H1 (cell line): ENCODE data around the gene MACROD2. TPM values are rescaled to one million over a fixed set of nuclear protein-coding genes. Genes with fewer than 3 reads are reported as not detected.

Experiments
- CTCF ChIA-PET: fragments of 300-600 bp; sonication (Branson Sonifier 250); formaldehyde crosslinking; loops from one replicate; lab custom pipeline; 2021; ENCODE audit not compliant: partially characterized antibody; lab: Charles Lee
- POLR2A ChIA-PET: fragments of 300-600 bp; sonication (Branson Sonifier 250); formaldehyde crosslinking; loops from one replicate; lab custom pipeline; 2021; ENCODE audit warnings: inconsistent platforms; ENCODE audit not compliant: partially characterized antibody; lab: Charles Lee
- DNase-seq, 2 experiments: peaks; one replicate each; pipeline versions ENCODE4 v3.0.0 to v3.0.0-alpha.2; 2010 to 2022; ENCODE audit warnings: low spot score in 2 of 2, low read depth in 1 of 2, mixed read lengths in 1 of 2
- FAIRE-seq: peaks from 2 replicates; lab custom pipeline; 2011; peaks lifted over from hg19 to GRCh38; lab: Jason Lieb, UNC
- H2AFZ ChIP-seq: 2 replicates; pipeline ENCODE4 v1.8.1; 2012; ENCODE audit warnings: low read length, inconsistent platforms
- H2AK5ac ChIP-seq: 2 replicates; pipeline ENCODE4 v1.6.1; 2013; ENCODE audit warnings: low read depth, low read length
- H2BK120ac ChIP-seq: replicated peaks from 2 replicates; pipeline ENCODE3; 2013; ENCODE audit warnings: low read depth, low read length, inconsistent platforms
- H2BK12ac ChIP-seq: 2 replicates; pipeline ENCODE4 v1.6.1; 2013; ENCODE audit warnings: low read depth, low read length
- H2BK15ac ChIP-seq: 2 replicates; pipeline ENCODE4 v1.6.1; 2013; ENCODE audit warnings: low read length
- H2BK20ac ChIP-seq: 2 replicates; pipeline ENCODE4 v1.6.1; 2013; ENCODE audit warnings: low read length
- H2BK5ac ChIP-seq: 2 replicates; pipeline ENCODE4 v1.6.1; 2013; ENCODE audit warnings: low read depth, low read length
- H3K14ac ChIP-seq: 2 replicates; pipeline ENCODE4 v1.6.1; 2013; ENCODE audit warnings: inconsistent platforms; ENCODE audit not compliant: insufficient read length
- H3K18ac ChIP-seq: 2 replicates; pipeline ENCODE4 v1.6.1; 2013; ENCODE audit warnings: low read length; ENCODE audit errors: extremely low read depth
- H3K23ac ChIP-seq: 2 replicates; pipeline ENCODE4 v1.6.1; 2013; ENCODE audit warnings: inconsistent platforms; ENCODE audit not compliant: insufficient read length
- H3K23me2 ChIP-seq: 2 replicates; pipeline ENCODE4 v1.6.1; 2013; ENCODE audit warnings: low read depth, low read length
- H3K27ac ChIP-seq: 2 replicates; pipeline ENCODE4 v1.6.1; 2011; ENCODE audit warnings: low read depth, low read length, inconsistent platforms
- H3K27me3 ChIP-seq, 4 experiments: replicated peaks in 1 of 4; 1 replicate in 1 of 4; 2 replicates in 3 of 4; pipeline versions ENCODE4 v1.6.1 to v1.8.1; 2011 to 2013; ENCODE audit warnings: low read length in 3 of 4, mild to moderate bottlenecking in 3 of 4, inconsistent platforms in 2 of 4, mixed read lengths in 2 of 4, moderate library complexity in 1 of 4; ENCODE audit not compliant: control insufficient read depth in 3 of 4, insufficient read depth in 3 of 4; ENCODE audit errors: extremely low read depth in 1 of 4
- H3K36me3 ChIP-seq, 4 experiments: 2 replicates each; pipeline versions ENCODE4 v1.6.1 to v1.8.1; 2011 to 2013; ENCODE audit warnings: mild to moderate bottlenecking in 4 of 4, low read length in 3 of 4, moderate library complexity in 2 of 4, control low read depth in 1 of 4, inconsistent platforms in 1 of 4; ENCODE audit not compliant: insufficient read depth in 4 of 4, control insufficient read depth in 2 of 4
- H3K4ac ChIP-seq: replicated peaks from 2 replicates; pipeline ENCODE3; 2013; ENCODE audit warnings: low read length, low read depth, mixed read lengths, inconsistent platforms; ENCODE audit not compliant: insufficient read length
- H3K4me1 ChIP-seq, 4 experiments: replicated peaks in 1 of 4; 1 replicate in 1 of 4; 2 replicates in 3 of 4; pipeline versions ENCODE4 v1.6.1 to v1.8.1; 2011 to 2013; ENCODE audit warnings: low read length in 3 of 4, inconsistent platforms in 2 of 4, mixed read lengths in 1 of 4; ENCODE audit not compliant: insufficient read depth in 4 of 4, control insufficient read depth in 3 of 4
- H3K4me2 ChIP-seq, 2 experiments: 2 replicates each; pipeline versions ENCODE4 v1.6.1 to v1.8.1; 2011 to 2013; ENCODE audit warnings: low read depth in 2 of 2, low read length in 2 of 2, control low read depth in 1 of 2, inconsistent platforms in 1 of 2, mild to moderate bottlenecking in 1 of 2; ENCODE audit not compliant: insufficient read depth in 1 of 2
- H3K4me3 ChIP-seq, 4 experiments: fragments of 200-600, 300-600 bp in 1 of 4; sonication (generic), shearing (Covaris generic), sonication (Bioruptor Twin) in 1 of 4; 2 replicates each; pipeline versions ENCODE4 v1.5.1 to v1.8.1; 2011 to 2016; ENCODE audit warnings: low read length in 4 of 4, low read depth in 3 of 4, control low read depth in 2 of 4, inconsistent platforms in 2 of 4, mild to moderate bottlenecking in 2 of 4, mixed read lengths in 1 of 4, moderate library complexity in 1 of 4; ENCODE audit not compliant: insufficient read depth in 2 of 4; ENCODE audit errors: extremely low read depth in 1 of 4
- H3K56ac ChIP-seq: replicated peaks from 2 replicates; pipeline ENCODE3; 2013; ENCODE audit warnings: low read depth, mild to moderate bottlenecking, mixed read lengths, low read length, inconsistent platforms; ENCODE audit not compliant: insufficient read length
- H3K79me1 ChIP-seq: 2 replicates; pipeline ENCODE4 v1.6.1; 2013; ENCODE audit warnings: low read depth, low read length, control low read depth
- H3K79me2 ChIP-seq, 2 experiments: 2 replicates each; pipeline versions ENCODE4 v1.6.1 to v1.8.1; 2012 to 2013; ENCODE audit warnings: low read length in 2 of 2, mild to moderate bottlenecking in 2 of 2, inconsistent platforms in 1 of 2; ENCODE audit not compliant: insufficient read depth in 2 of 2, control insufficient read depth in 1 of 2
- H3K9ac ChIP-seq, 4 experiments: replicated peaks in 1 of 4; 1 replicate in 1 of 4; 2 replicates in 3 of 4; pipeline versions ENCODE4 v1.6.1 to v1.8.1; 2011 to 2013; ENCODE audit warnings: low read depth in 3 of 4, low read length in 3 of 4, control low read depth in 2 of 4, mild to moderate bottlenecking in 2 of 4, moderate library complexity in 2 of 4, inconsistent platforms in 1 of 4; ENCODE audit errors: extremely low read depth in 1 of 4
- H3K9me3 ChIP-seq, 2 experiments: 2 replicates each; pipeline versions ENCODE4 v1.6.1 to v1.8.1; 2012 to 2013; ENCODE audit warnings: mild to moderate bottlenecking in 2 of 2, moderate library complexity in 2 of 2, control low read depth in 1 of 2, inconsistent platforms in 1 of 2, low read depth in 1 of 2, low read length in 1 of 2, mixed read lengths in 1 of 2; ENCODE audit not compliant: insufficient read depth in 2 of 2
- H4K20me1 ChIP-seq, 2 experiments: replicated peaks in 1 of 2; 2 replicates each; pipeline versions ENCODE3 to v1.8.1; 2011 to 2013; ENCODE audit warnings: inconsistent platforms in 2 of 2, low read length in 2 of 2, mild to moderate bottlenecking in 1 of 2; ENCODE audit not compliant: insufficient read depth in 2 of 2, control insufficient read depth in 1 of 2
- H4K5ac ChIP-seq: 2 replicates; pipeline ENCODE4 v1.6.1; 2013; ENCODE audit warnings: low read length, low read depth, mixed read lengths, inconsistent platforms; ENCODE audit not compliant: insufficient read length
- H4K8ac ChIP-seq: 2 replicates; pipeline ENCODE4 v1.8.0; 2013; ENCODE audit warnings: mild to moderate bottlenecking, moderate library complexity, low read length, inconsistent platforms; ENCODE audit not compliant: insufficient read depth; ENCODE audit errors: extremely low read depth
- H4K91ac ChIP-seq: replicated peaks from 2 replicates; pipeline ENCODE3; 2013; ENCODE audit warnings: low read length, mixed read lengths, inconsistent platforms; ENCODE audit not compliant: insufficient read length
- RBBP5 ChIP-seq: IDR thresholded peaks from 2 replicates; pipeline ENCODE4 v1.7.1; 2012; ENCODE audit warnings: low read depth, mild to moderate bottlenecking, inconsistent platforms, low read length, moderate library complexity, borderline replicate concordance
- SP2 ChIP-seq: IDR thresholded peaks from 2 replicates; pipeline ENCODE4 v1.6.1; 2012; ENCODE audit warnings: mild to moderate bottlenecking, low read length, inconsistent platforms
- YY1 ChIP-seq: IDR thresholded peaks from 2 replicates; pipeline ENCODE4 v1.6.1; 2011; ENCODE audit warnings: low read depth, mild to moderate bottlenecking, low read length
- ZNF274 ChIP-seq: IDR thresholded peaks from 2 replicates; pipeline ENCODE4 v1.7.0; 2012; ENCODE audit warnings: low read length, borderline replicate concordance; ENCODE audit errors: extremely low read depth
- WGBS, 2 experiments: shearing (Covaris generic) in 1 of 2; methylation state at CpG; one replicate each; pipeline versions ENCODE4 v1.1.6 to v1.1.7; 2013 to 2015; ENCODE audit warnings: low lambda C conversion rate in 2 of 2, mixed read lengths in 2 of 2, inconsistent platforms in 1 of 2, low coverage in 1 of 2, missing lambda C conversion rate in 1 of 2; ENCODE audit not compliant: insufficient replicate concordance in 2 of 2, insufficient coverage in 1 of 2, insufficient read length in 1 of 2; ENCODE audit errors: extremely low coverage in 1 of 2, missing lambda C conversion rate in 1 of 2; 5-methylcytosine and 5-hydroxymethylcytosine counted together
- polyA plus RNA-seq, 7 experiments: library from polyadenylated mRNA; depleted of rRNA in 3 of 7; stranded (reverse) in 5 of 7; unstranded in 2 of 7; fragments of >200 nt in 5 of 7; fragments of 200-250 nt in 2 of 7; gene quantifications; 1 replicate in 5 of 7; 2 replicates in 1 of 7; 4 replicates in 1 of 7; pipeline versions ENCODE4 v1.2.1 to v1.2.3, GENCODE V29; 2011 to 2013; ENCODE audit warnings: missing spikeins in 2 of 7, mixed read lengths in 2 of 7
- total RNA-seq: library from RNA; stranded (reverse); fragmentation: NEBNext Ultra II Directional; extraction: Animal tissue kit (Norgen Biotek cat#: 25700); gene quantifications from 2 replicates; pipeline ENCODE4 v1.2.1, GENCODE V29; 2021

Gene MACROD2
- total and polyA plus RNA-seq, 2 of the 8 experiments (the other 6 are each of a cell fraction or from before 2014, with no cell fraction given) = 0.70 to 3.9 TPM

DNA sequence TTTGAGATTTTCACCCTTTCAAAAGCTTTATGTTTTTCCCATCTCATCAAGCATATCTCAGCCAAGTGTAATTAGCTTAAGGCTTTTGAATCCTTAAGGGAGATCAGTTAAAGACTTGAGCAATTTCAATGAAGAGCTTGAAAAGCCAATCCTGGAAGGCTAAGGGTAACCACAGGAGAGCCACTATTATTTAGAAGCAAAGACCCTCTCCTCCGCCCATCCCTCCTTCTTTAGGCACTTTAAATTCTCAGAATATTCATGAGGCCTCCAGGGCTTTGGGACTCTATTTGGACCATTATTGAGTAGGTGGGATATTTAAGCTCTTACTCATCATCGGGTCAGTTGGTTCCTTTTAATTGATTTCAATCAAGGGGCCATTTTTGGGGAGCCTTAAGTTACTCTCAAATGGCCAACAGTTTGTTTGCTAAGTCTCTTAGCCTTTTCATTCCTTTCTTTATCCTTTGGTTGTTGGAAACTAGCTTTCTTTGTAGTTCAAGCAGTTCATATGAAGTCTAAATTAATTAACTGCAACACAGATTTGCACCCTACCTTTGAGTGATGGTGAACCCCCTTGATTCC, 2010.7 kb downstream of the MACROD2 start:
- TF ChIP-seq YY1 (no peak), SP2 (no peak), RBBP5 (no peak), ZNF274 (no peak)
- H3K23ac ChIP-seq = no peak overlapping the region
- H3K36me3 ChIP-seq = no peaks in the 10 kb centered on the region
- no peaks in the 10 kb centered on the region for H3K9me3 ChIP-seq
- peak overlapping the region; percentile 12 for H3K4ac ChIP-seq
- no peak overlapping the region for H2BK120ac ChIP-seq
- H3K79me2 ChIP-seq = no peaks in the 10 kb centered on the region
- H3K27ac ChIP-seq = no peak overlapping the region
- H3K4me2 ChIP-seq = no peak overlapping the region
- no peaks in the 10 kb centered on the region for H3K79me1 ChIP-seq
- no peak overlapping the region for H4K5ac ChIP-seq
- no peak overlapping the region for H3K4me3 ChIP-seq
- H3K56ac ChIP-seq = no peak overlapping the region
- H4K20me1 ChIP-seq = no peaks in the 10 kb centered on the region
- FAIRE-seq = no peak
- no peak for DNase-seq
- H3K23me2 ChIP-seq = no peaks in the 10 kb centered on the region
- H4K8ac ChIP-seq = no peak overlapping the region
- H3K9ac ChIP-seq = no peak overlapping the region
- 77% methylated on average over 2 of the region's 2 CpGs; no CpG with 5 or more reads in 1 of the 2 experiments for WGBS, 2 experiments
- no peak overlapping the region for H2AK5ac ChIP-seq
- no peak overlapping the region for H2BK5ac ChIP-seq
- POLR2A ChIA-PET = interaction anchor here (0.7 kb wide), 1 partner anchor 22 kb away, joined by 3 read pairs; no protein-coding TSS in a partner anchor
- H3K27me3 ChIP-seq = no peaks in the 10 kb centered on the region
- no peak overlapping the region for H3K14ac ChIP-seq
- peaks cover 2 to 5% (median 3%) of the 10 kb centered on the region in 4 experiments; a peak in 4 of 7 replicates for H3K4me1 ChIP-seq
- H2BK20ac ChIP-seq = no peak overlapping the region
- no peak overlapping the region; the same call in 1 of the 2 replicates for H3K18ac ChIP-seq
- peak overlapping the region; percentile 54 for H2AFZ ChIP-seq
- H4K91ac ChIP-seq = no peak overlapping the region
- H2BK12ac ChIP-seq = no peak overlapping the region
- CTCF ChIA-PET = interaction anchor here (1.1 to 1.5 kb wide), 3 partner anchors 12 to 298 kb away, joined by 3 to 4 read pairs (median 4); no protein-coding TSS in a partner anchor
- no peak overlapping the region for H2BK15ac ChIP-seq
